Stimulated activated effector memory CD8-positive, alpha-beta T cell treated with anti-CD3 and anti-CD28 coated beads, Interleukin-12 subunit alpha, Interleukin-12 subunit beta, amount 100 ng/mL, for 72 hours (primary cell): Measurements from ENCODE around the gene ADAMTS10.
"Not testable (repeated sequence)": the region's sequence is repeated elsewhere in the genome, so short reads cannot be mapped to it uniquely, and the experiment has no call there.

Source experiments
- ATAC-seq: fragments of 150-1000 bp; cut with Tn5 transposase; 2 replicates; pipeline ENCODE4 v1.10.0; 2021
- DNase-seq, 2 donors: peaks; one replicate each; pipeline ENCODE4 v3.0.0; 2021 to 2022; ENCODE audit warnings: low spot score in 2 of 2
- H3K27ac Mint-ChIP-seq: one replicate; pipeline ENCODE4 v1.8.0; 2022; ENCODE audit warnings: mild to moderate bottlenecking, mixed read lengths
- H3K36me3 Mint-ChIP-seq: one replicate; pipeline ENCODE4 v1.8.0; 2022; ENCODE audit warnings: mild to moderate bottlenecking, mixed read lengths
- H3K4me1 Mint-ChIP-seq: one replicate; pipeline ENCODE4 v1.8.0; 2022; ENCODE audit warnings: mixed read lengths
- H3K4me3 Mint-ChIP-seq: one replicate; pipeline ENCODE4 v1.8.0; 2022; ENCODE audit warnings: mild to moderate bottlenecking, mixed read lengths
- H3K9me3 Mint-ChIP-seq: one replicate; pipeline ENCODE4 v1.8.0; 2022; ENCODE audit warnings: mixed read lengths

Gene ADAMTS10

GRCh38 chr19:8637070-8637469, 26.6 kb upstream of the ADAMTS10 start:
- H3K4me1 Mint-ChIP-seq, H3K4me3 Mint-ChIP-seq, H3K27ac Mint-ChIP-seq, ATAC-seq, DNase-seq, H3K36me3 Mint-ChIP-seq, H3K9me3 Mint-ChIP-seq: not testable (repeated sequence)

- no peak for ATAC-seq
- no peak overlapping the region for H3K27ac Mint-ChIP-seq
- no peaks in the 10 kb centered on the region for H3K9me3 Mint-ChIP-seq
- no peaks in the 10 kb centered on the region for H3K36me3 Mint-ChIP-seq
- DNase-seq = no peak
- no peak overlapping the region for H3K4me3 Mint-ChIP-seq
- no peaks in the 10 kb centered on the region for H3K4me1 Mint-ChIP-seq
Observed at GRCh38 chr19:8635422-8635821, 24.9 kb upstream of the ADAMTS10 start.

- Mint-ChIP-seq H3K4me3 (no peak overlapping the region), H3K27ac (no peak overlapping the region), H3K36me3 (no peaks in the 10 kb centered on the region), H3K4me1 (no peaks in the 10 kb centered on the region), H3K9me3 (no peaks in the 10 kb centered on the region)
- ATAC-seq = no peak
- no peak for DNase-seq
Observed at GRCh38 chr19:8631425-8631819, 20.9 kb upstream of the ADAMTS10 start.

DNA sequence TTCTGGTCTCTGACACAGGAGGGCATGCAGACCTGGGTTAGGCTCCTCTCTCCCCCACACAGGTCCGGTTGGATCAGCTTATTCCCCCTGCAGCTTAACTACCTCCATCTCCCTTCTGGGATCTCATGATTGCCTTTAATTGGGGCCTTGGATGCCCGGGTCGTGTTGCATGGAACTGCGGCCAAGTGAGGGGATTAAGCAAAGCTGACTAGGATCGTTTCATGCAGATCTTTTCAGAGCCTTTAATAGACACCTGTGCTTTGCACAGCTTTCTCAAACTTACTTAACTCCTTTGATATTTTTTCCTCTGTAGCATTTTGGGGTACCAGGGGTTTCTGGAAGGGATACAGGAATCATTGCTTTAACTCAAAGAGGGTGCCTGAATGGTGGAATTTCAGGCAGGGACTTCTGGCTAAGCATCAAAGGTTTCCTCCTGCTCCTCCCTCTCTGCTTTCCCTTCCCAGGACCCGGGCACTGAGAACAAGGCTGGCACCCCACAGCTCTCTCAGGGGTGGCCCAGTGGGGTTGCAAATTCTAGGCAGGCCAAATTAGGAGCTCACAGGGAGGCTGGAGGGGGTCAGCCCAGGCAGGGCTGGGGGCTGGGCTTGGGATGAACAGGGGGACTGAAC, 20.4 kb upstream of the ADAMTS10 start:
- Mint-ChIP-seq H3K27ac (no peak overlapping the region), H3K9me3 (no peaks in the 10 kb centered on the region), H3K36me3 (no peaks in the 10 kb centered on the region), H3K4me3 (no peak overlapping the region), H3K4me1 (no peaks in the 10 kb centered on the region)
- DNase-seq (no peak), ATAC-seq (no peak)

- no peaks in the 10 kb centered on the region for H3K9me3 Mint-ChIP-seq
- DNase-seq (no peak), ATAC-seq (no peak)
- H3K27ac Mint-ChIP-seq = no peak within 1 kb of the TSS
- no peaks in the 10 kb centered on the region for H3K4me1 Mint-ChIP-seq
- no peaks in the 10 kb centered on the region for H3K36me3 Mint-ChIP-seq
- H3K4me3 Mint-ChIP-seq = no peak within 1 kb of the TSS
Observed at GRCh38 chr19:8629996-8630683, 19.6 kb upstream of the ADAMTS10 start, which contains the start of gene NFILZ. TSS of gene NFILZ (plus strand) at chr19:8630633. CDS start at chr19:8676766, 46,133 bp downstream.

- H3K36me3 Mint-ChIP-seq = no peaks in the 10 kb centered on the region
- no peak for ATAC-seq
- H3K4me3 Mint-ChIP-seq = no peak overlapping the region
Observed at GRCh38 chr19:8629184-8629583, 18.7 kb upstream of the ADAMTS10 start.

DNA sequence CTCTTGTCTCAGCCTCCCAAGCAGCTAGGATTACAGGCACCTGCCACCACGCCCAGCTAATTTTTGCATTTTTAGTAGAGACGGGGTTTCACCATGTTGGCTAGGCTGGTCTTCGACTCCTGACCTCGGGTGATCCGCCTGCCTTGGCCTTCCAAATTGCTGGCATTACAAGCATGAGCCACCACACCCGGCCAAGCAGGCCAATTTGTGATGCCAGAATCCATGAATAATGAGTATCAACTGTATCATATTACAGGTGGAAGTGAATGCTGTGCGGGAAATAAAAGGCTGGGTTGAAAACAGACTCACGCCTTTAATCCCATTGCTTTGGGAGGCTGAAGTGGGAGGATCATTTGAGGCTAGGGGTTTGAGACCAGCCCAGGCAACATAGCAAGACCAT, 16.3 kb upstream of the ADAMTS10 start:
- H3K9me3 Mint-ChIP-seq = no peaks in the 10 kb centered on the region
- H3K4me3 Mint-ChIP-seq = no peak overlapping the region
- H3K4me1 Mint-ChIP-seq = no peaks in the 10 kb centered on the region
- ATAC-seq = no peak
- DNase-seq = no peak
- H3K36me3 Mint-ChIP-seq = no peaks in the 10 kb centered on the region
- H3K27ac Mint-ChIP-seq = no peak overlapping the region

More at GRCh38 chr19:8629184-8629583, 18.7 kb upstream of the ADAMTS10 start:
- H3K9me3 Mint-ChIP-seq = no peaks in the 10 kb centered on the region
- no peak for DNase-seq
- no peak overlapping the region for H3K27ac Mint-ChIP-seq
- H3K4me1 Mint-ChIP-seq = no peaks in the 10 kb centered on the region

DNA sequence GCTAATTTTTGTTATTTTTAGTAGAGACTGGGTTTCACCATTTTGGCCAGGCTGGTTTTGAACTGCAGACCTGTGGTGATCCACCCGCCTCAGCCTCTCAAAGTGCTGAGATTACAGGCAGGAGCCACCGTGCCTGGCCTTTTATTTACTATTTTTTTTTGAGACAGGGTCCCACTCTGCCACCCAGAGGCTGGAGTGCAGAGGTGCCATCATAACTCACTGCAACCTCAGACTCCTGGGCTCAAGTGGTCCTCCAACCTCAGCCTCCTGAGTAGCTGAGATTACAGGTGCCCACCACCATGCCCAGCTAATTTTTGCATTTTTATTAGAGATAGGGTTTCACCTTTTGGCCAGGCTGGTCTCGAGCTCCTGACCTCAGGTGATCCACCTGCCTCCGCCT, 12.4 kb upstream of the ADAMTS10 start:
- H3K4me3 Mint-ChIP-seq, DNase-seq, H3K36me3 Mint-ChIP-seq, H3K4me1 Mint-ChIP-seq, ATAC-seq, H3K9me3 Mint-ChIP-seq, H3K27ac Mint-ChIP-seq: not testable (repeated sequence)

DNA sequence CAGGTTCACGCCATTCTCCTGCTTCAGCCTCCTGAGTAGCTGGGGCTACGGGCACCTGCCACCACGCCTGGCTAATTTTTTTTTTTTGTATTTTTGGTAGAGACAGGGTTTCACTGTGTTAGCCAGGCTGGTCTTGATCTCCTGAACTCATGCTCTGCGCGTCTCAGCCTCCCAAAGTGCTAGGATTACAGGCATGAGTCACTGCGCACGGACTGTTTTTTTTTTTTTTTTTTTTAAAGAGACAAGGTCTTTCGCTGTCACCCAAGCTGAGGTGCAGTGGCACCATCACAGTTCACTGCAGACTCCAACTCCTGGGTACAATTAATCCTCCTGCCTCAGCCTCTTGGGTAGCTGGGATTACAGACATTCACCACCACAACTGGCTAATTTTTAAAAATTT, 8.2 kb upstream of the ADAMTS10 start:
- Mint-ChIP-seq H3K4me1 (peaks cover 8% of the 10 kb centered on the region), H3K4me3 (no peak overlapping the region), H3K27ac (no peak overlapping the region)

GRCh38 chr19:8617984-8618383, 7.5 kb upstream of the ADAMTS10 start:
- H3K36me3 Mint-ChIP-seq = no peaks in the 10 kb centered on the region

More for the DNA sequence above, 8.2 kb upstream of the ADAMTS10 start:
- no peaks in the 10 kb centered on the region for H3K9me3 Mint-ChIP-seq
- H3K36me3 Mint-ChIP-seq = no peaks in the 10 kb centered on the region
- ATAC-seq (no peak), DNase-seq (no peak)

DNA sequence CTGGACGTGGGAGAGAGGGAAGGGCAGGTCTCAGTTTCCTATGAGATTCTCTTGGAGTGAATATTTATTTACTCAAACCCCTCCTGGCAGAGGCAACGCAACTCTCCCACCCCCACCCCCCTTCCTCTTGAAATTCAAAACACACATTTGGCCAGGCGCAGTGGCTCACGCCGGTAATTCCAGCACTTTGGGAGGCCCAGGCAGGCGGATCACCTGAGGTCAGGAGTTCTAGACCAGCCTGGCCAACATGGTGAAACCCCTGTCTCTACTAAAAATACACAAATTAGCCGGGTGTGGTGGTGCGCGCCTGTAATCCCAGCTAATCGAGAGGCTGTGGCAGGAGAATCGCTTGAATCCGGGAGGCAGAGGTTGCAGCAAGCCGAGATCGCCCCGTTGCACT, 6.8 kb upstream of the ADAMTS10 start:
- not testable (repeated sequence) for H3K27ac Mint-ChIP-seq, H3K4me3 Mint-ChIP-seq, ATAC-seq, H3K9me3 Mint-ChIP-seq, DNase-seq, H3K36me3 Mint-ChIP-seq
- peaks cover 17% of the 10 kb centered on the region for H3K4me1 Mint-ChIP-seq

More at GRCh38 chr19:8617984-8618383, 7.5 kb upstream of the ADAMTS10 start:
- no peaks in the 10 kb centered on the region for H3K9me3 Mint-ChIP-seq
- peaks cover 10% of the 10 kb centered on the region for H3K4me1 Mint-ChIP-seq
- no peak for DNase-seq
- H3K4me3 Mint-ChIP-seq = no peak overlapping the region
- no peak overlapping the region for H3K27ac Mint-ChIP-seq
- no peak for ATAC-seq

GRCh38 chr19:8616861-8617260, 6.3 kb upstream of the ADAMTS10 start:
- no peak for ATAC-seq
- Mint-ChIP-seq H3K4me3 (no peak overlapping the region), H3K4me1 (peaks cover 21% of the 10 kb centered on the region), H3K9me3 (no peaks in the 10 kb centered on the region), H3K27ac (no peak overlapping the region), H3K36me3 (no peaks in the 10 kb centered on the region)
- DNase-seq = no peak

DNA sequence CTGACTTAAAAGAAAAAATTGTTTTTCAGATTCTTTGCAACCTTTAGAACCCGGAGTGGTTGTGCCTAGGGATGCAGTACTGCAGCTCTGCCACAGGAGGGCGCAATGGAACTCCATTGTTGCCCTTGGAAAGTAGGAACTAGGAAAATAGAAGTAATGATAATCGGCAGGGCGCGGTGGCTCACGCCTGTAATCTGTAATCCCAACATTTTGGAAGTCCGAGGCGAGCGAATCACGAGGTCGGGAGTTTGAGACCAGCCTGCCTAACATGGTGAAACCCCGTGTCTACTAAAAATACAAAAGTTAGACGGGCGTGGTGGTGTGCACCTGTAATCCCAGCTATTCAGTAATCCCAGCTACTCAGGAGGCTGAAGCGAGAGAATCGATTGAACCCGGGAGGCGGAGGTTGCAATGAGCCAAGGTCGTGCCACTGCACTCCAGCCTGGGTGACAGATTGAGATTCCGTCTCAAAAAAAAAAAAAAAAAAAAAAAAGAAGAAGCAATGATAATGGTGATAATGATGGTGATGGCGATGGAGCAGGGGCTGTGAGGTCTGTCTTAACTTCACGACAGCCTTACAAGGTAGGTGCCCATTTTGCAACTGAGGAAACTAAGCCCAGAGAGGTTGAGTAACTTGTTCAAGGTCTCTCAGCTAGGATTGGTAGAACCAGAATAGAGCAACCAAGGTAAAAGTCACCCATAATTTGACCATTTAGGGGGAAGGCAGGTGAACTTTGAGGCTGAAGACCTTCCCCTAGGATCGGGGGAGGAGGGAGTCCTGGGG, 5.5 kb upstream of the ADAMTS10 start:
- DNase-seq (peak; percentile 52 to 79), ATAC-seq (no peak)
- peaks cover 21% of the 10 kb centered on the region for H3K4me1 Mint-ChIP-seq
- no peaks in the 10 kb centered on the region for H3K9me3 Mint-ChIP-seq
- H3K27ac Mint-ChIP-seq = no peak overlapping the region
- H3K4me3 Mint-ChIP-seq = no peak overlapping the region
- H3K36me3 Mint-ChIP-seq = no peaks in the 10 kb centered on the region

DNA sequence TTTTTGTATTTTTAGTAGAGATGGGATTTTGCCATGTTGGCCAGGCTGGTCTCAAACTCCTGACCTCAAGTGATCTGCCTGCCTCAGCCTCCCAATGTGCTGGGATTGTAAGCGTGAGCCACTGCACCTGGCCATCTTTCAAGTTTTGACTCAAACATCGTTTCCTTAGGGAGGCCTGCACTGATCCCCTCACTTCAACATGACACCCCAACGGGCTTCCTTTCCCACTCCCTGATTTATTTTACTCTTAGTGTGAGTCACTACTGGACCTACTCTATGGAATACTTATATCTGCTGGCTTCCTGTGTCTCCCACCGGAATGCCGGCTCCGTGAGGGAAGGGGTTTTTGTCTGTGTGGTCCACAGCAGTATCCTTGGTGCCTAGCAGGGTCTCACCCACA, 4.5 kb upstream of the ADAMTS10 start:
- H3K4me1 Mint-ChIP-seq = peaks cover 27% of the 10 kb centered on the region
- no peak for ATAC-seq
- no peaks in the 10 kb centered on the region for H3K9me3 Mint-ChIP-seq
- H3K4me3 Mint-ChIP-seq = no peak overlapping the region
- H3K36me3 Mint-ChIP-seq = no peaks in the 10 kb centered on the region
- H3K27ac Mint-ChIP-seq = no peak overlapping the region
- no peak for DNase-seq

DNA sequence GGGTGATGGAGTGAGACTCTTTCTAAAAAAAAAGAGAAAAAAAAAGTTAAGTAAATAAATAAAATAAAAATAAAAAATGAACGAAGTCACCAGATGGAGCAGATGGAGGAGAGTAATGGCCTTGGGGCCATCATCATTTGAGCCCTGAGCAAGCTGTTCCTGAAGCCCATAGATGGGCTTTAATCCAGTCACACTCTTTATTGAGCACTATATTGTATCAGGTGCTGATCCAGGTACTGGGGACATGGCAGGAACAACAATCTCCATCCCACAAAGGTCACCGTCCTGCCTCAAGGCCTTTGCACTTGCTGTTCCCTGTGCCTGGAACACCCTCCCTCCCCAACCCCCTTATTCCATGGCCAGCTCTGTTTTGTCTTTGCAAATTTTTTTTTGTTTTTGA, 3.9 kb upstream of the ADAMTS10 start:
- Mint-ChIP-seq H3K4me3 (no peak overlapping the region), H3K9me3 (no peaks in the 10 kb centered on the region), H3K27ac (no peak overlapping the region), H3K36me3 (no peaks in the 10 kb centered on the region), H3K4me1 (peaks cover 32% of the 10 kb centered on the region)
- DNase-seq (no peak), ATAC-seq (no peak)

GRCh38 chr19:8612807-8613171, 2.3 kb upstream of the ADAMTS10 start:
- Mint-ChIP-seq H3K9me3 (no peaks in the 10 kb centered on the region), H3K4me3 (peak overlapping the region; percentile 46), H3K27ac (no peak overlapping the region), H3K4me1 (peaks cover 47% of the 10 kb centered on the region), H3K36me3 (peaks cover 2% of the 10 kb centered on the region)
- no peak for DNase-seq
- ATAC-seq = peak; percentile 19
